ENCODE data around the gene KCTD8.

DNA sequence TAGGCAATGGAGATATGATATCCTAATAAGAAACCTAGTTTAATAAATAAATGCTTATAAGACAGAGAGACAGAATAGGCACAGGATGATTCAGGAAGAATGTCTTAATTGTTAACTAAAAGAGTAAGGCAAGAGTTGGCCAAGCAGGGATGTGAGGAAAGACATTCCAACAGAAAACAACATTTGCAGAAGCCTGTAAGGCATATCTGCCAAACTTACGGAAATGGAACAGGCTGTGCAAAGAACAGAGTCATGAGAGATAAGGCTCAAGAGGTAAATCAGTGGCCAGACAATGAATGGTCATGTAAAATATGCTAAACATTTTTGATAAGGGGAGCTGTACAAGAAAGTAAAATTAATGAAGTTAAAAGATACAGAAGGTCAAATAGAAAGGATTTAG lies 134.9 kb downstream of the KCTD8 start:
- TF ChIP-seq POLR2A (IDR thresholded peaks at IDR 0.05), result no peak
- TF ChIP-seq, protein P1, sequence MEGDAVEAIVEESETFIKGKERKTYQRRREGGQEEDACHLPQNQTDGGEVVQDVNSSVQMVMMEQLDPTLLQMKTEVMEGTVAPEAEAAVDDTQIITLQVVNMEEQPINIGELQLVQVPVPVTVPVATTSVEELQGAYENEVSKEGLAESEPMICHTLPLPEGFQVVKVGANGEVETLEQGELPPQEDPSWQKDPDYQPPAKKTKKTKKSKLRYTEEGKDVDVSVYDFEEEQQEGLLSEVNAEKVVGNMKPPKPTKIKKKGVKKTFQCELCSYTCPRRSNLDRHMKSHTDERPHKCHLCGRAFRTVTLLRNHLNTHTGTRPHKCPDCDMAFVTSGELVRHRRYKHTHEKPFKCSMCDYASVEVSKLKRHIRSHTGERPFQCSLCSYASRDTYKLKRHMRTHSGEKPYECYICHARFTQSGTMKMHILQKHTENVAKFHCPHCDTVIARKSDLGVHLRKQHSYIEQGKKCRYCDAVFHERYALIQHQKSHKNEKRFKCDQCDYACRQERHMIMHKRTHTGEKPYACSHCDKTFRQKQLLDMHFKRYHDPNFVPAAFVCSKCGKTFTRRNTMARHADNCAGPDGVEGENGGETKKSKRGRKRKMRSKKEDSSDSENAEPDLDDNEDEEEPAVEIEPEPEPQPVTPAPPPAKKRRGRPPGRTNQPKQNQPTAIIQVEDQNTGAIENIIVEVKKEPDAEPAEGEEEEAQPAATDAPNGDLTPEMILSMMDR (IDR thresholded peaks at IDR 0.05), result no peak
